Endothelial cell of umbilical vein (primary cell): Measurements from ENCODE around the gene GNAL. TPM values are rescaled to one million over a fixed set of nuclear protein-coding genes. Genes with fewer than 3 reads are reported as not detected.

Experiments
- BruUV-seq: library from RNA; stranded (reverse); fragments of 400-500 nt; replicated peaks from 2 replicates; lab custom pipeline; 2021; lab: Mats Ljungman, UMichigan
- CTCF ChIA-PET: fragments of 300-600, 350-600 bp; sonication (Branson Sonifier 250); formaldehyde crosslinking; loops from one replicate; lab custom pipeline; 2021; ENCODE audit warnings: antibody characterized with exemption, inconsistent platforms; lab: Charles Lee
- POLR2A ChIA-PET: fragments of 300-600, 350-600 bp; sonication (Branson Sonifier 250); formaldehyde crosslinking; loops from one replicate; lab custom pipeline; 2021; ENCODE audit warnings: antibody characterized with exemption, inconsistent platforms; lab: Charles Lee
- DNase-seq: peaks from one replicate; pipeline ENCODE4 v3.0.0-alpha.2; 2011; ENCODE audit warnings: low read depth, low spot score
- FAIRE-seq: peaks from 2 replicates; lab custom pipeline; 2011; peaks lifted over from hg19 to GRCh38; lab: Jason Lieb, UNC
- H2AFZ ChIP-seq: 2 replicates; pipeline ENCODE4 v1.6.0; 2012; ENCODE audit warnings: low read depth, low read length, control low read depth, inconsistent platforms
- H3K27ac ChIP-seq: 2 replicates; pipeline ENCODE4 v1.5.1; 2011; ENCODE audit warnings: low read depth, mild to moderate bottlenecking, control low read depth, low read length, moderate library complexity; ENCODE audit not compliant: insufficient read depth
- H3K27me3 ChIP-seq, 2 experiments: 2 replicates each; pipeline versions ENCODE4 v1.6.0 to v1.6.1; 2011; ENCODE audit warnings: low read length in 2 of 2, mixed read lengths in 1 of 2; ENCODE audit not compliant: control insufficient read depth in 2 of 2, insufficient read depth in 2 of 2
- H3K36me3 ChIP-seq, 2 experiments: 2 replicates in 1 of 2; 3 replicates in 1 of 2; pipeline ENCODE4 v1.5.1; 2011; ENCODE audit warnings: low read length in 2 of 2, mild to moderate bottlenecking in 1 of 2, moderate library complexity in 1 of 2; ENCODE audit not compliant: control insufficient read depth in 2 of 2, insufficient read depth in 2 of 2; ENCODE audit errors: extremely low read depth in 1 of 2
- H3K4me1 ChIP-seq: 3 replicates; pipeline ENCODE4 v1.5.1; 2011; ENCODE audit warnings: mild to moderate bottlenecking, low read length; ENCODE audit not compliant: control insufficient read depth, insufficient read depth; ENCODE audit errors: extremely low read depth
- H3K4me2 ChIP-seq: 2 replicates; pipeline ENCODE4 v1.6.1; 2011; ENCODE audit warnings: low read length, control low read depth, mixed read lengths; ENCODE audit not compliant: insufficient read depth
- H3K4me3 ChIP-seq, 3 experiments: fragments of 200-600 bp in 1 of 3; sonication (generic), shearing (Covaris generic) in 1 of 3; replicated peaks in 1 of 3; 2 replicates each; pipeline ENCODE4 v1.5.1; 2011 to 2016; ENCODE audit warnings: control low read depth in 3 of 3, low read length in 3 of 3, mild to moderate bottlenecking in 2 of 3, inconsistent platforms in 1 of 3, low read depth in 1 of 3, moderate library complexity in 1 of 3; ENCODE audit not compliant: insufficient read depth in 1 of 3
- H3K79me2 ChIP-seq: 2 replicates; pipeline ENCODE4 v1.6.0; 2012; ENCODE audit warnings: low read length, inconsistent platforms; ENCODE audit not compliant: control insufficient read depth, insufficient read depth
- H3K9ac ChIP-seq: replicated peaks from 2 replicates; pipeline ENCODE3; 2011; ENCODE audit warnings: low read length, control low read depth; ENCODE audit not compliant: insufficient read depth; ENCODE audit errors: extremely low read depth
- H3K9me1 ChIP-seq: replicated peaks from 3 replicates; pipeline ENCODE4 v1.6.0; 2011; ENCODE audit warnings: mild to moderate bottlenecking, low read length; ENCODE audit not compliant: control insufficient read depth, insufficient read depth; ENCODE audit errors: extremely low read depth
- H3K9me3 ChIP-seq: replicated peaks from 2 replicates; pipeline ENCODE4 v1.5.1; 2012; ENCODE audit warnings: low read length, inconsistent platforms; ENCODE audit not compliant: control insufficient read depth, insufficient read depth
- H4K20me1 ChIP-seq: replicated peaks from 2 replicates; pipeline ENCODE3; 2011; ENCODE audit warnings: mild to moderate bottlenecking, low read length; ENCODE audit not compliant: control insufficient read depth, insufficient read depth; ENCODE audit errors: extremely low read depth
- CTCF ChIP-seq, 2 donors: IDR thresholded peaks; 1 replicate in 1 of 2; 2 replicates in 1 of 2; pipeline ENCODE4 v1.5.1; 2011; ENCODE audit warnings: low read length in 2 of 2, mild to moderate bottlenecking in 2 of 2, moderate library complexity in 2 of 2, control low read depth in 1 of 2, inconsistent platforms in 1 of 2, low read depth in 1 of 2; ENCODE audit not compliant: insufficient read depth in 1 of 2; ENCODE audit errors: extremely low read depth in 1 of 2
- EZH2 ChIP-seq: IDR thresholded peaks from 2 replicates; pipeline ENCODE4 v1.6.1; 2012; ENCODE audit warnings: borderline replicate concordance, low read depth, mild to moderate bottlenecking, moderate library complexity, low read length, inconsistent platforms; ENCODE audit not compliant: severe bottlenecking
- FOS ChIP-seq: IDR thresholded peaks from 2 replicates; pipeline ENCODE4 v1.6.1; 2011; ENCODE audit warnings: mild to moderate bottlenecking, low read length, moderate library complexity, borderline replicate concordance; ENCODE audit not compliant: insufficient read depth
- GATA2 ChIP-seq: IDR thresholded peaks from 2 replicates; pipeline ENCODE4 v1.7.0; 2011; ENCODE audit warnings: low read depth, mild to moderate bottlenecking, moderate library complexity, mixed read lengths, low read length; ENCODE audit not compliant: insufficient read length, insufficient read depth
- JUN ChIP-seq: IDR thresholded peaks from 2 replicates; pipeline ENCODE4 v1.6.1; 2011; ENCODE audit warnings: borderline replicate concordance, low read depth; ENCODE audit not compliant: insufficient read length, insufficient read depth
- MAX ChIP-seq: IDR thresholded peaks from 2 replicates; pipeline ENCODE4 v1.6.1; 2011; ENCODE audit not compliant: insufficient read depth, insufficient read length
- MYC ChIP-seq: IDR thresholded peaks from one replicate; pipeline ENCODE4 v1.6.1; 2011; ENCODE audit warnings: mild to moderate bottlenecking, low read depth, low read length
- POLR2A ChIP-seq: IDR thresholded peaks from 2 replicates; pipeline ENCODE4 v1.6.1; 2012; ENCODE audit warnings: low read depth, mild to moderate bottlenecking, control low read depth, low read length
- POLR2AphosphoS5 ChIP-seq: IDR thresholded peaks from 2 replicates; pipeline ENCODE4 v1.6.1; 2012; ENCODE audit warnings: low read depth, mild to moderate bottlenecking, control low read depth, low read length, moderate library complexity; ENCODE audit not compliant: insufficient read depth
- dilution Hi-C: fragments of 300-500 bp; cut with MboI; formaldehyde crosslinking; loops from one replicate; pipeline ENCODE4 v1.15.0; 2019; ENCODE audit warnings: low sequenced_read_pairs; ENCODE audit not compliant: extremely low pct_ligation_motif_present
- intact Hi-C: fragments of 100-400 bp; cut with micrococcal nuclease; formaldehyde crosslinking; loops from one replicate; pipeline ENCODE4 v1.10.0; 2022
- polyA plus RNA-seq, 4 experiments: library from polyadenylated mRNA; depleted of rRNA in 3 of 4; stranded (reverse) in 3 of 4; unstranded in 1 of 4; fragments of >200 nt; gene quantifications; 2 replicates each; pipeline versions ENCODE4 v1.2.1 to v1.2.3, GENCODE V29; 2011 to 2012; ENCODE audit warnings: missing spikeins in 1 of 4
- total RNA-seq: library from RNA; stranded (reverse); gene quantifications from 2 replicates; pipeline ENCODE4 v1.2.3, GENCODE V29; 2021

The GNAL gene
- total and polyA plus RNA-seq, 2 donors (not counting 3 experiments of a cell fraction or from before 2014, with no cell fraction given): 0.07 to 0.73 TPM

GRCh38 chr18:11831921-11832320 lies 142.9 kb downstream of the GNAL start:
- intact Hi-C loops (no loop called here), dilution Hi-C loops (no loop called here)
- Histone ChIP-seq H3K36me3 (no peaks in the 10 kb centered on the region), H3K4me1 (no peaks in the 10 kb centered on the region), H2AFZ (no peak overlapping the region), H3K9ac (no peak overlapping the region), H3K4me2 (no peak overlapping the region), H3K27me3 (no peaks in the 10 kb centered on the region), H3K27ac (no peak overlapping the region), H3K9me3 (no peaks in the 10 kb centered on the region), H3K79me2 (no peaks in the 10 kb centered on the region), H3K4me3 (no peak overlapping the region), H4K20me1 (no peaks in the 10 kb centered on the region), H3K9me1 (no peaks in the 10 kb centered on the region)
- DNase-seq: no peak
- FAIRE-seq: no peak
- no TSS peak for BruUV-seq
- TF ChIP-seq FOS (no peak), CTCF (IDR thresholded peaks at IDR 0.05; ENCODE audit: extremely low read depth in 1 of 2, insufficient read depth in 1 of 2, low read depth in 1 of 2, low read length in 2 of 2) (no peak), JUN (no peak), MAX (no peak), EZH2 (no peak)
- ChIA-PET POLR2A (no interaction called here), CTCF (no interaction called here)

- H3K4me1 ChIP-seq: no peaks in the 10 kb centered on the region
- ChIA-PET CTCF (interaction anchor here (1.1 to 2.6 kb wide), 2 partner anchors 10 to 282 kb away, joined by 3 to 6 read pairs; no protein-coding TSS in a partner anchor), POLR2A (no interaction called here)
- H3K27me3 ChIP-seq: no peaks in the 10 kb centered on the region
- H3K79me2 ChIP-seq: no peaks in the 10 kb centered on the region
- no peak overlapping the region for H3K4me2 ChIP-seq
- H3K9me1 ChIP-seq: no peaks in the 10 kb centered on the region
- no peak overlapping the region for H3K27ac ChIP-seq
- FAIRE-seq: no peak
- BruUV-seq: no TSS peak
- no peak overlapping the region for H3K4me3 ChIP-seq
- intact Hi-C loops (no loop called here), dilution Hi-C loops (no loop called here)
- no peak overlapping the region for H3K9ac ChIP-seq
- TF ChIP-seq MAX (no peak), GATA2 (no peak), JUN (no peak), POLR2AphosphoS5 (no peak), CTCF (IDR thresholded peaks at IDR 0.05; ENCODE audit: extremely low read depth in 1 of 2, insufficient read depth in 1 of 2, low read depth in 1 of 2, low read length in 2 of 2) (no peak), POLR2A (no peak), FOS (no peak), EZH2 (no peak), MYC (no peak)
- DNase-seq: no peak
- no peaks in the 10 kb centered on the region for H4K20me1 ChIP-seq
- no peaks in the 10 kb centered on the region for H3K9me3 ChIP-seq
- H2AFZ ChIP-seq: no peak overlapping the region
- H3K36me3 ChIP-seq: no peaks in the 10 kb centered on the region
These were observed 145.7 kb downstream of the GNAL start for GRCh38 chr18:11834772-11835171.
